ENCODE measurements around the gene CNTFR.

- no peak for TF ChIP-seq NFRKB (IDR thresholded peaks at IDR 0.05)
- no peak for TF ChIP-seq ZNF384 (IDR thresholded peaks at IDR 0.05)
These were observed 63.5 kb downstream of the CNTFR start for GRCh38 chr9:34526026-34526425.
